Measurements from ENCODE around the gene PRSS27.

DNA sequence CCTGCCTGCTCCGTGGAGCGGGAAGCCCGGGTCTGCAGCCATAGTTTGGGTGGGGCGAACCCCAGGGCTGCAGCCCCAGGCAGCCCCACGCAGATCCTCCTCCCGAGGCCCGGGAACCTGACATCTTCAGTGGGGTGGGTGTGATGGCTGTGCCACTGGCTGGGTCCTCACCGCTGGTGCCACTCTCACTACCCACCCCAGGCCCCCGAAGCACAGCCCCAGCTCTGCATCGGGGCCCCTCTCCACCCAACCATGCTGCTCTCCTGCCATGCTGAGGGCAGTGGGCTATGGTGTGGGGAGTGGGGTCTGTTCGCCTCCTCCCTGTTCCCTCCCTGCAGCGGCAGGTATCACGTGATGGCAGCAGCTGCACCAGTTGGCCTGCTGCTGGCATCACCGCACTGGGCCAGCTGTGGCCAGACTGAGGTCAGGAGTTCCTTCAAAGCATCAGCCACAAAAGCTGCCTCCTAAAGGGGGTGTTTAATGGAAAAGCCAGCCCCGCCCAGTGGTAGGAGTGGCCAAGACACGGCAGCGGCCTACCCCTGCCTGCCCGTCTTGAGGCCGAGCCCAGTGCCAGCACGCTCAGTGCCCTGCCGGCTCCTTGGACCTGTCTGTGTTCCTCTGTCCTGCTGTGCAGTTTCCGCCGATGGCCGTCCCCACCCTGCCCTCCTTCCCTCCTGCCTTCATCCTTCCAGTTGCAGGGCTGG is 26.9 kb downstream of the PRSS27 start:
- TF ChIP-seq, protein P1, sequence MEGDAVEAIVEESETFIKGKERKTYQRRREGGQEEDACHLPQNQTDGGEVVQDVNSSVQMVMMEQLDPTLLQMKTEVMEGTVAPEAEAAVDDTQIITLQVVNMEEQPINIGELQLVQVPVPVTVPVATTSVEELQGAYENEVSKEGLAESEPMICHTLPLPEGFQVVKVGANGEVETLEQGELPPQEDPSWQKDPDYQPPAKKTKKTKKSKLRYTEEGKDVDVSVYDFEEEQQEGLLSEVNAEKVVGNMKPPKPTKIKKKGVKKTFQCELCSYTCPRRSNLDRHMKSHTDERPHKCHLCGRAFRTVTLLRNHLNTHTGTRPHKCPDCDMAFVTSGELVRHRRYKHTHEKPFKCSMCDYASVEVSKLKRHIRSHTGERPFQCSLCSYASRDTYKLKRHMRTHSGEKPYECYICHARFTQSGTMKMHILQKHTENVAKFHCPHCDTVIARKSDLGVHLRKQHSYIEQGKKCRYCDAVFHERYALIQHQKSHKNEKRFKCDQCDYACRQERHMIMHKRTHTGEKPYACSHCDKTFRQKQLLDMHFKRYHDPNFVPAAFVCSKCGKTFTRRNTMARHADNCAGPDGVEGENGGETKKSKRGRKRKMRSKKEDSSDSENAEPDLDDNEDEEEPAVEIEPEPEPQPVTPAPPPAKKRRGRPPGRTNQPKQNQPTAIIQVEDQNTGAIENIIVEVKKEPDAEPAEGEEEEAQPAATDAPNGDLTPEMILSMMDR (conservative IDR thresholded peaks at IDR 0.05; ENCODE audit: low read length): no peak
- no peak for TF ChIP-seq EZH2phosphoT487 (IDR thresholded peaks at IDR 0.05; ENCODE audit: borderline replicate concordance)

Data from Loucy (cell line).